Measurements from ENCODE around the gene CNPY1.

GRCh38 chr7:155514296-155514695, 32.1 kb downstream of the CNPY1 start:
- TF ChIP-seq CTCF (IDR thresholded peaks at IDR 0.05) = no peak
- TF ChIP-seq POLR2AphosphoS5 (IDR thresholded peaks at IDR 0.05; ENCODE audit: insufficient read depth in 1 of 2, low read depth in 1 of 2) = no peak
- no peak for TF ChIP-seq POLR2A (IDR thresholded peaks at IDR 0.05)

Measured in vagina (tissue), 2 donors.